HL-60 (cell line): ENCODE data around the gene RNF175.

Source experiments
- DNase-seq, 2 experiments: peaks; one replicate each; pipeline ENCODE4 v3.0.0-alpha.2; 2010 to 2020; ENCODE audit warnings: low read depth in 1 of 2, low spot score in 1 of 2
- H3K27ac ChIP-seq: fragments of 250-450 bp; sonication (Bioruptor Pico); replicated peaks from 2 replicates; pipeline ENCODE4 v1.5.1; 2020; ENCODE audit warnings: mild to moderate bottlenecking, moderate library complexity
- H3K27me3 ChIP-seq: fragments of 250-450 bp; sonication (Bioruptor Pico); 2 replicates; pipeline ENCODE4 v1.5.1; 2021; ENCODE audit warnings: mild to moderate bottlenecking, moderate library complexity; ENCODE audit not compliant: insufficient read depth, poor library complexity, severe bottlenecking
- H3K4me3 ChIP-seq: replicated peaks from 2 replicates; pipeline ENCODE4 v1.5.1; 2011; ENCODE audit warnings: mild to moderate bottlenecking, control low read depth, low read length; ENCODE audit not compliant: insufficient read depth
- CTCF ChIP-seq: IDR thresholded peaks from one replicate; pipeline ENCODE4 v1.5.1; 2011; ENCODE audit warnings: low read length, control low read depth, inconsistent platforms; ENCODE audit not compliant: insufficient read depth
- GABPA ChIP-seq: IDR thresholded peaks from 2 replicates; pipeline ENCODE4 v1.6.1; 2012; ENCODE audit warnings: low read depth
- POLR2AphosphoS5 ChIP-seq: IDR thresholded peaks from 2 replicates; pipeline ENCODE4 v1.6.1; 2012; ENCODE audit warnings: low read depth
- REST ChIP-seq: IDR thresholded peaks from 2 replicates; pipeline ENCODE4 v1.6.1; 2012; ENCODE audit warnings: low read depth; ENCODE audit not compliant: insufficient replicate concordance
- SPI1 ChIP-seq: IDR thresholded peaks from 2 replicates; pipeline ENCODE4 v1.6.1; 2012; ENCODE audit warnings: low read depth, mild to moderate bottlenecking, borderline replicate concordance

The RNF175 gene

DNA sequence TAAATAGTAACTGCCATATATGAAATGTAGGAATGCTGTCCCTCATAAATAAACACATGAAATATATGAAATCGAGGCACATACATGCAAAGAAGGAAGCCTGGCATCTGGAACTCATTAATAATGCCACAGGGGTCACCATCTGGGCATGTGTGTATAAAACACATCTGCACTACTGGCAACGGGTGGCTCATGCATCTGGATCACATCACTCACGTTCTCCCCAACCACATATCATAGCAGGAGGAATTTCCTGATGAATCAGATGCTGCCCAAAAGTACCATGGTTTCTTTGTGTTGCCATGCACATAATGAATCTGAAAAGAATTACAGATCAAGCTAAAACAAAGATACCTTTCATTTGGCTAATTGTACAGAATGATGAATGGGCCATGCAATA is 28.6 kb downstream of the RNF175 start:
- no peaks in the 10 kb centered on the region for H3K27me3 ChIP-seq
- no peak for DNase-seq
- H3K27ac ChIP-seq: no peak overlapping the region
- TF ChIP-seq REST (no peak), SPI1 (no peak), CTCF (no peak), GABPA (no peak)
- no peak overlapping the region for H3K4me3 ChIP-seq

DNA sequence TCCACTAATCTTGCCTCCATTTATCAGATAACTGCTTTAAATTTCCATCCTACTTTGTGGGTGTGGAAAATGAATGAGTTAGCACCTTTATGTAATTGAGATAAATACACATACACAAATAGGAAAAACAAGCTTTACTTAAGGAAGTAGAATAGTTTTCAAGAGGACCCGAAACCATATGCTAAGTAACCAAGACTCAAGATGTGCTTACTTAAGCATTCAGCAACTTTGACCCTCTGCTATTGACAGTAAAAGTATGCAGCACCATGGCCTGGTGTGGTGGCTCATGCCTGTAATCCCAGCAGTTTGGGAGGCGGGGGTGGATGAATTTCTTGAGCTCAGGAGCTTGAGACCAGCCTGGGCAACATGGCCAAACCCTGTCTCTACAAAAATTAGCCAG is 29.9 kb downstream of the RNF175 start:
- no peak overlapping the region for H3K27ac ChIP-seq
- no peaks in the 10 kb centered on the region for H3K27me3 ChIP-seq
- no peak for TF ChIP-seq REST
- no peak for TF ChIP-seq POLR2AphosphoS5
- no peak for TF ChIP-seq GABPA
- TF ChIP-seq CTCF: no peak
- no peak for TF ChIP-seq SPI1
- H3K4me3 ChIP-seq: no peak overlapping the region
- DNase-seq: no peak

DNA sequence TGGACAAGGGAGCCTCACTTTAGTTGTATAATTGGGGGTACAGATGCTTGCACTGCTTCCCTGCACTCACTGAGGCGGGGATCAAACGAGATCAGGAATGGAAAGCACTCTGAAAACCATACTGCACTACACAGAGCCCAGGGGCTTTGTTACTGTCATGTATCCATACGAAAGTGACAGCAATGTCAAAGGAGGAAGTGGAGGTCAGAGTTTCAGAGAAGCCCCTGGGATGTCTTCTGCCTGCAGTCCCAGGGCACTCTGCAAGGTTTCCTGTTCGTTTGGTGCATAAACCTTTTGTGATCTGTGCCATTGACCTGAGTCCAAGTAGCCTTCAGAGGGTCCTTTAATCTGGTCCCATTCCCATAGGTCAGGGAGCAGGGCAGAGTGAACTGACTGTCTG is 31.2 kb downstream of the RNF175 start:
- no peak overlapping the region for H3K27ac ChIP-seq
- H3K27me3 ChIP-seq: no peaks in the 10 kb centered on the region
- TF ChIP-seq CTCF (no peak), SPI1 (peak; percentile 85)
- no peak overlapping the region for H3K4me3 ChIP-seq
- peak in 1 of 2 experiments; percentile 37 for DNase-seq

DNA sequence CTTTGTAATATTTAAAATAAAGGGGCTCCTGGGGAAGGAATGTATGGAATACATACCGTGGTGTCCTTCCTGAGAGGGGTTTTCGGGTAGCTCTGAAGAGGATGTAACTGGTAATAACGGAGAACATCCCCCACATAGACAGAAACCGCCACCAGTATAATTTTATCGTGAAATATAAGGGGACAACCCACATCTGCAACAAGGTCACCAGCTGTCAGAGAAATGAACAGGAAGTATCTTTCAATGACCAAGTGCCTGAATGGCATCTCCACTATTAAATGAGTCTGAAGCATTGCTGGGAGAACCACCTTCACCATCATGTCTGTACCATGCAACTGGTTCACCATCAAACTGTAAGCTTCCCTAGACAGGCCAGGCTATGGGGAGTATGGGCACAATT is 31.7 kb downstream of the RNF175 start:
- TF ChIP-seq POLR2AphosphoS5 (no peak), GABPA (no peak), SPI1 (no peak), CTCF (no peak), REST (no peak)
- Histone ChIP-seq H3K27me3 (no peaks in the 10 kb centered on the region), H3K27ac (no peak overlapping the region), H3K4me3 (no peak overlapping the region)
- no peak for DNase-seq
